HG03108 (cell line): ENCODE measurements around the gene LRRFIP2.
A peak's percentile ranks its signal among the peaks of the same experiment; 100 is the strongest.
"Not testable (repeated sequence)": the region's sequence is repeated elsewhere in the genome, so short reads cannot be mapped to it uniquely, and the experiment has no call there.

Source experiments
- ATAC-seq: cut with Tn5 transposase; IDR thresholded peaks from one replicate; pipeline ENCODE4 v1.9.1; 2021; ENCODE audit warnings: moderate library complexity; ENCODE audit not compliant: unreplicated experiment

The LRRFIP2 gene

GRCh38 chr3:37074178-37074577 is 100.2 kb downstream of the LRRFIP2 start:
- ATAC-seq, result no peak

- no peak for ATAC-seq
Measured at GRCh38 chr3:37072892-37073291, 101.5 kb downstream of the LRRFIP2 start.

- no peak for ATAC-seq
Measured at GRCh38 chr3:37071921-37072320, 102.5 kb downstream of the LRRFIP2 start.

- no peak for ATAC-seq
Measured at GRCh38 chr3:37068031-37068430, 106.4 kb downstream of the LRRFIP2 start.

GRCh38 chr3:37067577-37067976 is 106.8 kb downstream of the LRRFIP2 start:
- ATAC-seq, result no peak

GRCh38 chr3:37064747-37065146 is 109.6 kb downstream of the LRRFIP2 start:
- no peak for ATAC-seq

GRCh38 chr3:37058117-37058516 is 116.3 kb downstream of the LRRFIP2 start:
- no peak for ATAC-seq

GRCh38 chr3:37056826-37057225 is 117.6 kb downstream of the LRRFIP2 start:
- ATAC-seq, result no peak

GRCh38 chr3:37055077-37055476 is 119.3 kb downstream of the LRRFIP2 start:
- not testable (repeated sequence) for ATAC-seq

- peak; percentile 84 for ATAC-seq
Measured at GRCh38 chr3:37054370-37054769, 120.0 kb downstream of the LRRFIP2 start.

GRCh38 chr3:37053753-37054152 is 120.6 kb downstream of the LRRFIP2 start:
- no peak for ATAC-seq

GRCh38 chr3:37053337-37053736 is 121.0 kb downstream of the LRRFIP2 start:
- ATAC-seq, result no peak

- no peak for ATAC-seq
Measured at GRCh38 chr3:37052860-37053259, 121.5 kb downstream of the LRRFIP2 start.

- no peak for ATAC-seq
Measured at GRCh38 chr3:37050282-37050681, 124.1 kb downstream of the LRRFIP2 start.

- not testable (repeated sequence) for ATAC-seq
Measured at GRCh38 chr3:37042712-37043111, 131.7 kb downstream of the LRRFIP2 start.

- no peak for ATAC-seq
Measured at GRCh38 chr3:37041546-37042195, 132.7 kb downstream of the LRRFIP2 start.

GRCh38 chr3:37040231-37040630 is 134.2 kb downstream of the LRRFIP2 start:
- no peak for ATAC-seq

GRCh38 chr3:37039161-37039846 is 135.1 kb downstream of the LRRFIP2 start:
- no peak for ATAC-seq

- ATAC-seq, result no peak
Measured at GRCh38 chr3:37037352-37037751, 137.0 kb downstream of the LRRFIP2 start.

GRCh38 chr3:37032961-37033360 is 141.4 kb downstream of the LRRFIP2 start:
- no peak for ATAC-seq

GRCh38 chr3:37031096-37031682 is 143.2 kb downstream of the LRRFIP2 start:
- no peak for ATAC-seq

- no peak for ATAC-seq
Measured at GRCh38 chr3:37030588-37030987, 143.8 kb downstream of the LRRFIP2 start.
